HG03457 (cell line): Measurements from ENCODE around the gene OPCML.

ENCODE experiments used
- ATAC-seq: cut with Tn5 transposase; IDR thresholded peaks from one replicate; pipeline ENCODE4 v1.9.1; 2021; ENCODE audit warnings: moderate number of reproducible peaks; ENCODE audit not compliant: unreplicated experiment

Gene OPCML

GRCh38 chr11:133414506-133414905 is 117.8 kb downstream of the OPCML start:
- no peak for ATAC-seq

GRCh38 chr11:133413703-133414102 is 118.6 kb downstream of the OPCML start:
- no peak for ATAC-seq

GRCh38 chr11:133409799-133410198 is 122.5 kb downstream of the OPCML start:
- no peak for ATAC-seq

- no peak for ATAC-seq
Observed at GRCh38 chr11:133408936-133409335, 123.4 kb downstream of the OPCML start.

GRCh38 chr11:133408402-133408801 is 123.9 kb downstream of the OPCML start:
- ATAC-seq, result no peak

GRCh38 chr11:133406489-133406888 is 125.8 kb downstream of the OPCML start:
- no peak for ATAC-seq

- ATAC-seq, result no peak
Observed at GRCh38 chr11:133403900-133404299, 128.4 kb downstream of the OPCML start.

- ATAC-seq, result no peak
Observed at GRCh38 chr11:133402551-133402950, 129.8 kb downstream of the OPCML start.

GRCh38 chr11:133399855-133400625 is 132.3 kb downstream of the OPCML start:
- no peak for ATAC-seq

GRCh38 chr11:133399294-133399693 is 133.0 kb downstream of the OPCML start:
- no peak for ATAC-seq

- no peak for ATAC-seq
Observed at GRCh38 chr11:133390803-133391202, 141.5 kb downstream of the OPCML start.

- ATAC-seq, result no peak
Observed at GRCh38 chr11:133388975-133389568, 143.2 kb downstream of the OPCML start.

- ATAC-seq, result no peak
Observed at GRCh38 chr11:133388260-133388659, 144.0 kb downstream of the OPCML start.

- no peak for ATAC-seq
Observed at GRCh38 chr11:133386852-133387251, 145.4 kb downstream of the OPCML start.

GRCh38 chr11:133386262-133386661 is 146.0 kb downstream of the OPCML start:
- ATAC-seq, result no peak

- no peak for ATAC-seq
Observed at GRCh38 chr11:133385781-133386180, 146.5 kb downstream of the OPCML start.

- no peak for ATAC-seq
Observed at GRCh38 chr11:133384731-133385130, 147.6 kb downstream of the OPCML start.

- no peak for ATAC-seq
Observed at GRCh38 chr11:133383689-133384088, 148.6 kb downstream of the OPCML start.

GRCh38 chr11:133383201-133383600 is 149.1 kb downstream of the OPCML start:
- ATAC-seq, result no peak

- no peak for ATAC-seq
Observed at GRCh38 chr11:133382131-133382812, 150.0 kb downstream of the OPCML start.

- ATAC-seq, result no peak
Observed at GRCh38 chr11:133381761-133382130, 150.6 kb downstream of the OPCML start.

GRCh38 chr11:133366147-133366546 is 166.2 kb downstream of the OPCML start:
- ATAC-seq, result no peak
